Measurements from ENCODE around the gene TENM4.

TENM4 gene

DNA sequence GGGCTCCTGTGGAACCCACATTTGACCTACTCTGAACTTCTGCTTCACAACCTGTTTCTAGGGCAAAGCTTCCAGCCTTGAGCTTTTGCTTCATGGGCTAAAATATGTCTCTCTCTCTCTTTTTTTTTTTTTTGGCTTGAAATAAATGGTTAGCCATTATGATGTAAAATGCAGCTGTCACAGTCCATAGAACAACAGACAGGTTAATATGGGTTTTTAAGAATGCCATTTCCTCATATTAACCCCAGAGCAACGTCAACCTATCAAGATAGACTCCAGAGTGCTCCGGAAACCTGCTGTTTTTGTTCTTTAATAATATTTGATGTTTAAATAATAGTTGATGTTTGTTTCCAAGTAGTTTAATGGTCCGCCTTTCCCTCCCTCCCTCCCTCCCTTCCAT, 285.6 kb downstream of the TENM4 start:
- H3K4me3 ChIP-seq (ENCODE audit: low read depth, low read length): no peak overlapping the region
- ChIA-PET CTCF (interaction anchor here (0.6 to 1.5 kb wide), 3 partner anchors 18 to 339 kb away, joined by 3 to 4 read pairs (median 3); partner anchors contain the start of gene TENM4), POLR2A (no interaction called here)
- TF ChIP-seq, protein P1, sequence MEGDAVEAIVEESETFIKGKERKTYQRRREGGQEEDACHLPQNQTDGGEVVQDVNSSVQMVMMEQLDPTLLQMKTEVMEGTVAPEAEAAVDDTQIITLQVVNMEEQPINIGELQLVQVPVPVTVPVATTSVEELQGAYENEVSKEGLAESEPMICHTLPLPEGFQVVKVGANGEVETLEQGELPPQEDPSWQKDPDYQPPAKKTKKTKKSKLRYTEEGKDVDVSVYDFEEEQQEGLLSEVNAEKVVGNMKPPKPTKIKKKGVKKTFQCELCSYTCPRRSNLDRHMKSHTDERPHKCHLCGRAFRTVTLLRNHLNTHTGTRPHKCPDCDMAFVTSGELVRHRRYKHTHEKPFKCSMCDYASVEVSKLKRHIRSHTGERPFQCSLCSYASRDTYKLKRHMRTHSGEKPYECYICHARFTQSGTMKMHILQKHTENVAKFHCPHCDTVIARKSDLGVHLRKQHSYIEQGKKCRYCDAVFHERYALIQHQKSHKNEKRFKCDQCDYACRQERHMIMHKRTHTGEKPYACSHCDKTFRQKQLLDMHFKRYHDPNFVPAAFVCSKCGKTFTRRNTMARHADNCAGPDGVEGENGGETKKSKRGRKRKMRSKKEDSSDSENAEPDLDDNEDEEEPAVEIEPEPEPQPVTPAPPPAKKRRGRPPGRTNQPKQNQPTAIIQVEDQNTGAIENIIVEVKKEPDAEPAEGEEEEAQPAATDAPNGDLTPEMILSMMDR (IDR thresholded peaks at IDR 0.05; ENCODE audit: insufficient read depth, low read length, missing control alignments): no peak
- no peak for DNase-seq (ENCODE audit: low read depth, low spot score)

DNA sequence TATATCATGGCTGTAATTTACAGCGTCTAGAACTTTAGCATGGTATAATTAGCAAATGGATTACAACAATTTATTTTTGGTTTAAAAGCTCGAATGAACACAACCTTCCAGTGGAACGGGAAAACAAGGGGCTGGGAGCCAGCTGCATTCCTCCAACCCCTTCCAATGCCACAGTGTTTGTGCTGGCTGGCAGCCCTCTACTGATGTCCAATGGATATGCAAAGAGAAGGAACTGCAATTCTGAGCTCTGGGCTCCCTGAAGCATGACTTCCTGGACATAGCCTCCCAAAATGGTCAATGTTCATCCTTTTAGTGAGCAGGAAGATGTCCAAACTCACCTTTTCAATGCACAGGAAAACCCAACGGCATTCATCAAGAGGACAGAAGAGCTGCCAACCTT, 288.3 kb downstream of the TENM4 start:
- TF ChIP-seq, protein P1 (IDR thresholded peaks at IDR 0.05; ENCODE audit: insufficient read depth, low read length, missing control alignments): no peak
- POLR2A ChIA-PET: no interaction called here
- no peak overlapping the region for H3K4me3 ChIP-seq (ENCODE audit: low read depth, low read length)
- CTCF ChIA-PET: no interaction called here
- no peak for DNase-seq (ENCODE audit: low read depth, low spot score)

DNA sequence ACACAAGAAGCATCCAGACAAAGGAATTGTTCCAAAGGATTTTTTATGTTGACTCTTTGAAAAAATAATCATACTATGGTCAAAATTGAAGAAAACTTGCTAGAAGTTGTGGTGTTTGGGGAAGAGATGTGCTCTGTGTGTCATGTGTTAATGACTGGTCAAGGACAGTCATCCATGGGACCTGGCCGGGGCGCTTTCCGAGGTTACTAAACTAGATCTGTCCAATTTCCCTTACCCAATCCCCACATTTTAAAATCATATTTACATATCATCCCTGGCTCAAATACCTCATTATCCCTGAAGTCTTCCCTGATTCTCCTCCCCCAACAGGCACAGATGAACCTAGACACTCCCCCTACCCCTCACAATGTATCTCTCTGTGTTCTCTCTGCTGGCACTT, 289.4 kb downstream of the TENM4 start:
- no peak overlapping the region for H3K4me3 ChIP-seq (ENCODE audit: low read depth, low read length)
- CTCF ChIA-PET: no interaction called here
- no peak for DNase-seq (ENCODE audit: low read depth, low spot score)
- TF ChIP-seq, protein P1 (IDR thresholded peaks at IDR 0.05; ENCODE audit: insufficient read depth, low read length, missing control alignments): no peak
- POLR2A ChIA-PET: no interaction called here

DNA sequence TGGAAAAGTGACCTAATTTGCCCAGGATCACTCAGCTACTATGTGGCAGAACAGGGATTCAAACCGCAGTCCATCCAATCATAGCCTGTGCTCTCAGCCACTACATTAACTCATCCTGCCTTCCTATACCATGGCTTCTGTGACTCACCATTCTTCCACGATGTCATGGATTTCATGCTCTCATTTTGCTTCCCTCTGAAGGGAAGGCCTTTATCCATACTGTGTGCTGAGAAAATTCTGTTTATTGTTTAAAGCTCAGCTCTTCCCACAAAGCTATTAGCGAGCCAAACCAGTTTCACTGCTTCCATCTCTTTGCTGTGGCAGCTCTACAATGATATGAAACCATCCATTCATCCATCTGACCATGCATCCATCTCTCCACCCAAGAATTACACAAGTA, 289.9 kb downstream of the TENM4 start:
- POLR2A ChIA-PET: no interaction called here
- TF ChIP-seq, protein P1 (IDR thresholded peaks at IDR 0.05; ENCODE audit: insufficient read depth, low read length, missing control alignments): no peak
- no peak overlapping the region for H3K4me3 ChIP-seq (ENCODE audit: low read depth, low read length)
- CTCF ChIA-PET: no interaction called here
- DNase-seq (ENCODE audit: low read depth, low spot score): no peak

DNA sequence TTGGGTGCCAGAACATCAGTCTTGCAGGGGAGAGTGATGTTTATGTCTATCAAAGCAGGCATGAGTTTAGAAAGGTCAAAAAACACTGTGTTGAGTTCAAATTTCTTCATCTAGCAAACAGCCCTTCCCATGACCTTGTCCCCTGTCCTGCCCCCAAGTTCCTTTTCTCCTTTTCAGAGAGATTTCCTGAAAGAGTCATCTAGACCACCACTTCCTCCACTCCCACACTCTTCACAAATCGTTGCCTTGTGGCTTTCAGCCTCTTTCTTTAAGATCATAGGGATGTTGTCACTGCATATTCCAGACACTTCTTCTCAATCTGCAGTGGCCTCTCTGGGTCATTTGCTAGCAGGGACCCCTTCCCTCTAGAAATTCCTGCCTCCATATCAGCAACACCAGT, 290.5 kb downstream of the TENM4 start:
- DNase-seq (ENCODE audit: low read depth, low spot score): no peak
- ChIA-PET CTCF (no interaction called here), POLR2A (no interaction called here)
- no peak overlapping the region for H3K4me3 ChIP-seq (ENCODE audit: low read depth, low read length)
- TF ChIP-seq, protein P1 (IDR thresholded peaks at IDR 0.05; ENCODE audit: insufficient read depth, low read length, missing control alignments): no peak

DNA sequence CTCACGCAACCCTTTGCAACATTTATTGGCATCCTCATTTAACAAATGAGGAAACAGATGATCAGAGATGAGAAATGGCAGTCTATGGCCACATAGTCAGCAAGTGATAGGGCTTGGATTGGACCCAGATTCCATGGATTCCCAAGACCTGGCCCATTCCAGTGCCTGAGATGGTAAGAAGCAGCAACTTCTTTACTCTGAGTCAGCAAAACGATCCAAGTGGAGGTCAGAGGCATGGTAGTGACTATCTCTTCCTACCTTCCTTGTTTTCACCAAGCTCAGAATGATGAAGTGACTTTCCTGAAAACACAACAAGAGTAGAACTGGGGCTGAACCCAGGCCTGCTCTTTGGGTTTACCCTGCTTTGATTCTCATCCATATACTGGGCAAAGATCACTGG, 293.1 kb downstream of the TENM4 start:
- POLR2A ChIA-PET: no interaction called here
- CTCF ChIA-PET: interaction anchor here (0.8 to 1.4 kb wide), 3 partner anchors 15 to 48 kb away, joined by 3 to 4 read pairs (median 4); no protein-coding TSS in a partner anchor
- no peak for DNase-seq (ENCODE audit: low read depth, low spot score)
- TF ChIP-seq, protein P1 (IDR thresholded peaks at IDR 0.05; ENCODE audit: insufficient read depth, low read length, missing control alignments): no peak
- H3K4me3 ChIP-seq (ENCODE audit: low read depth, low read length): no peak overlapping the region
